Lower leg skin (tissue), 3 donors: ENCODE measurements around the gene MAJIN.

Experiments used
- CTCF ChIP-seq, 3 donors: fragments of 450-650 bp; IDR thresholded peaks; one replicate each; pipeline ENCODE4 v1.5.1; 2016; ENCODE audit warnings: antibody characterized with exemption in 3 of 3, mild to moderate bottlenecking in 3 of 3, moderate library complexity in 2 of 3
- POLR2A ChIP-seq, 2 donors: fragments of 450-650 bp; IDR thresholded peaks; one replicate each; pipeline ENCODE4 v1.6.1; 2016 to 2017; ENCODE audit warnings: antibody characterized with exemption in 2 of 2, mild to moderate bottlenecking in 1 of 2, moderate library complexity in 1 of 2

GRCh38 chr11:64928957-64929356 is 43.0 kb downstream of the MAJIN start:
- TF ChIP-seq POLR2A (IDR thresholded peaks at IDR 0.05) (no peak), CTCF (IDR thresholded peaks at IDR 0.05) (no peak)
